Esophagus muscularis mucosa (tissue), 4 donors: Measurements from ENCODE around the gene CCDC6.

Source experiments
- EP300 ChIP-seq: sonication (generic); formaldehyde crosslinking; IDR thresholded peaks from one replicate; pipeline ENCODE4 v1.6.1; 2017; ENCODE audit warnings: antibody characterized with exemption
- POLR2AphosphoS5 ChIP-seq, 2 donors: sonication (generic); formaldehyde crosslinking; IDR thresholded peaks; one replicate each; pipeline ENCODE4 v1.6.1; 2017; ENCODE audit warnings: antibody characterized with exemption in 2 of 2
- TF ChIP-seq, protein P1 (sequence below), 3 experiments: fragments of 200-600 bp in 2 of 3; fragments of 450-650 bp in 1 of 3; sonication (generic) in 2 of 3; IDR thresholded peaks; one replicate each; pipeline ENCODE4 v1.5.1; 2017 to 2019; ENCODE audit warnings: antibody characterized with exemption in 3 of 3, mild to moderate bottlenecking in 2 of 3, moderate library complexity in 1 of 3

- TF ChIP-seq, protein P1, sequence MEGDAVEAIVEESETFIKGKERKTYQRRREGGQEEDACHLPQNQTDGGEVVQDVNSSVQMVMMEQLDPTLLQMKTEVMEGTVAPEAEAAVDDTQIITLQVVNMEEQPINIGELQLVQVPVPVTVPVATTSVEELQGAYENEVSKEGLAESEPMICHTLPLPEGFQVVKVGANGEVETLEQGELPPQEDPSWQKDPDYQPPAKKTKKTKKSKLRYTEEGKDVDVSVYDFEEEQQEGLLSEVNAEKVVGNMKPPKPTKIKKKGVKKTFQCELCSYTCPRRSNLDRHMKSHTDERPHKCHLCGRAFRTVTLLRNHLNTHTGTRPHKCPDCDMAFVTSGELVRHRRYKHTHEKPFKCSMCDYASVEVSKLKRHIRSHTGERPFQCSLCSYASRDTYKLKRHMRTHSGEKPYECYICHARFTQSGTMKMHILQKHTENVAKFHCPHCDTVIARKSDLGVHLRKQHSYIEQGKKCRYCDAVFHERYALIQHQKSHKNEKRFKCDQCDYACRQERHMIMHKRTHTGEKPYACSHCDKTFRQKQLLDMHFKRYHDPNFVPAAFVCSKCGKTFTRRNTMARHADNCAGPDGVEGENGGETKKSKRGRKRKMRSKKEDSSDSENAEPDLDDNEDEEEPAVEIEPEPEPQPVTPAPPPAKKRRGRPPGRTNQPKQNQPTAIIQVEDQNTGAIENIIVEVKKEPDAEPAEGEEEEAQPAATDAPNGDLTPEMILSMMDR (IDR thresholded peaks at IDR 0.05): no peak
- TF ChIP-seq EP300: no peak
- TF ChIP-seq POLR2AphosphoS5 (IDR thresholded peaks at IDR 0.05): no peak
Observed at GRCh38 chr10:59753267-59753666, 153.1 kb downstream of the CCDC6 start, which contains the start of gene MRLN.
